NCI-H2081 (cell line): Measurements from ENCODE around the gene NOS3.
"Not testable (repeated sequence)": the region's sequence is repeated elsewhere in the genome, so short reads cannot be mapped to it uniquely, and the experiment has no call there.

ENCODE experiments used
- DNase-seq, 2 experiments: peaks; one replicate each; lab custom pipeline; 2025; lab: John Stamatoyannopoulos, UW

Gene NOS3

GRCh38 chr7:151038951-151039849 lies 48.4 kb downstream of the NOS3 start:
- DNase-seq, result no peak

GRCh38 chr7:151039850-151040548 lies 49.2 kb downstream of the NOS3 start:
- no peak for DNase-seq

GRCh38 chr7:151040616-151041375 lies 50.0 kb downstream of the NOS3 start:
- DNase-seq, result no peak

GRCh38 chr7:151043449-151043848 lies 52.6 kb downstream of the NOS3 start:
- not testable (repeated sequence) for DNase-seq

- DNase-seq, result no peak
Measured at GRCh38 chr7:151043959-151044358, 53.1 kb downstream of the NOS3 start.

GRCh38 chr7:151045262-151045661 lies 54.4 kb downstream of the NOS3 start:
- no peak for DNase-seq

- no peak for DNase-seq
Measured at GRCh38 chr7:151045967-151046366, 55.1 kb downstream of the NOS3 start.

GRCh38 chr7:151046603-151047573 lies 56.1 kb downstream of the NOS3 start:
- peak; percentile 42 to 51 for DNase-seq

GRCh38 chr7:151047976-151048815 lies 57.4 kb downstream of the NOS3 start, which contains the start of gene ASIC3:
ASIC3 (plus strand) TSS chr7:151048531; CDS start chr7:151048886, 355 bp downstream.
- no peak for DNase-seq

- no peak for DNase-seq
Measured at GRCh38 chr7:151048911-151049463, 58.2 kb downstream of the NOS3 start.

- no peak for DNase-seq
Measured at GRCh38 chr7:151051108-151051507, 60.3 kb downstream of the NOS3 start.

- no peak for DNase-seq
Measured at GRCh38 chr7:151053096-151053495, 62.3 kb downstream of the NOS3 start.

- no peak for DNase-seq
Measured at GRCh38 chr7:151053751-151054150, 62.9 kb downstream of the NOS3 start.

GRCh38 chr7:151056283-151056665 lies 65.5 kb downstream of the NOS3 start:
- no peak for DNase-seq

GRCh38 chr7:151056666-151057505 lies 66.1 kb downstream of the NOS3 start:
- no peak for DNase-seq

GRCh38 chr7:151057506-151057988 lies 66.7 kb downstream of the NOS3 start, which contains the start of gene CDK5:
CDK5 (minus strand) TSS chr7:151057897; CDS start chr7:151057848, 49 bp downstream.
- peak in 1 of 2 experiments; percentile 60 for DNase-seq

GRCh38 chr7:151057989-151058780 lies 67.4 kb downstream of the NOS3 start:
- DNase-seq, result peak; percentile 100
